Activated CD8-positive, alpha-beta memory T cell treated with anti-CD3 and anti-CD28 coated beads, Interleukin-2, amount 50 U/mL, for 4 hours (primary cell): ENCODE measurements around the gene IL31RA.

Experiments
- DNase-seq: peaks from one replicate; pipeline ENCODE4 v3.0.0-alpha.2; 2020

The IL31RA gene

DNA sequence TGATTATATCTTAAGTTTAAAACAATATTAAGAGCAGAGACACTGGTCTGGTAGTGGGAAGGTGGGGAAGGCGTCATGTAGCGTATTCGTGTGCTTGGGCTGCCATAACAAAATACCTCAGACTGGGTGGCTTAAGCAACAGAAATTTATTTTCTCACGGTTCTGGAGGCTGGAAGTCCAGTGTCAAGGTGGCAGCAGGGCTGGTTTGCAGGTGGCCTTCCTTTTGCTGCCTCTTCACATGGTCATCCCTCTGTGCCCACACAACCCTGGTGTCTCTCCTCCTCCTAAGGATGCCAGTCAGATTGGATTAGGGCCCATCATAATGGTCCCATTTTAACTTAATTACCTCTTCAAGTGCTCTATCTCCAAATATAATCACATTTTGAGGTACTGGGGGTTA lies 9.6 kb downstream of the IL31RA start:
- no peak for DNase-seq

GRCh38 chr5:55864606-55865541 lies 13.7 kb downstream of the IL31RA start:
- DNase-seq = no peak

DNA sequence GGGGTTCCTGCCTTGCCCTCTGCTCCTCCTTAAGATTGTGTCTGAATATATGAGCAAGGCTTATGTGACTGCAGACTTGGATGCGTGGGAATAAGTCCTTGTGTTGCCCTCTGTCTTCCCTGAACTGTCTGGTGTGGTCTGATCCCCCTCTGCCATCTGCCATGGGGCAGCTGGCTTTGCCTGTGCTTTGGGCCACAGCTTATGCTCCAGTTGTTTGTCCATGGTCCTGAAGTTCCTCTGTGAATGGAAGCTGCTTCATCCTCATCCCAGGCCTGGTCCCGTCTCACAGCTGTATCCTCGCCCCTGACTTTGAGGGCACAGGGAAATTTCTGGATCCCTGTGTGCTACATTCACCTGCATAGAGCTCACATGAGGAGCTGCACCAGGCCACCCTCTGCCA lies 14.7 kb downstream of the IL31RA start:
- DNase-seq = no peak

GRCh38 chr5:55866485-55866884 lies 15.3 kb downstream of the IL31RA start:
- DNase-seq = no peak

DNA sequence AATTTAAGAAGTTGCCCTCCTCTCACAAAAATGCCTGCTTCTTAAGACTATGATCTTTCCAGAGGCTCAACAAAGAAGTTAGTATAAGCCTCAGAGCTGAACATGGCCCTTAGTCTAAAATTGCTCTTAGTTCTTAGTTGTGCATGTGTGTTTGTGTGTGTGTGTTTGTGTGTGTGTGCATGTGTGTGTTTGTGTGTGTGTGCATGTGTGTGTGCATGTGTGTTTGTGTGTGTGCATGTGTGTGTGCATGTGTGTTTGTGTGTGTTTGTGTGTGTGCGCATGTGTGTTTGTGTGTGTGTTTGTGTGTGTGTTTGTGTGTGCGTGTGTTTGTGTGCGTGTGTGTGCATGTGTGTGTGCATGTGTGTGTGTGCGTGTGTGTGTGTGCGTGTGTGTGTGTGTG lies 15.8 kb downstream of the IL31RA start:
- no peak for DNase-seq

DNA sequence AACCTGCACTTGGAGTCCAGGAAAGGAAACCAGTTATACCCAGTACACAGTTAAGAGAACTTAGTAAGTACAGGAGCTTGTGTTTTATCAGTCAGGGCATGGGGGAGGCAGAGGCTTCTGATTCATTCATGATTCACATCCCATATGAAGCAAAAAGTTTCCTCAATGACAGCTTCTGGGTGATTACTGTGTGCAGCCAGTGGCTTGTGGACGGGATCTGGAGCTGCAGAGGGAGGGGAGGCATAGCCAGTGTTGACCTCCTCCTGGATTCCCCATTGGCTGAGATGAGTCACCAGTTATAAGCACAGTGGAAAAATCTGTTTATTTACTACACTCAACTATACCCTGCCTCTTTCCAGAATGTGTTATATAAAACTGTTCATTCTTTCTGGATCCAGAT lies 17.7 kb downstream of the IL31RA start:
- DNase-seq = no peak

DNA sequence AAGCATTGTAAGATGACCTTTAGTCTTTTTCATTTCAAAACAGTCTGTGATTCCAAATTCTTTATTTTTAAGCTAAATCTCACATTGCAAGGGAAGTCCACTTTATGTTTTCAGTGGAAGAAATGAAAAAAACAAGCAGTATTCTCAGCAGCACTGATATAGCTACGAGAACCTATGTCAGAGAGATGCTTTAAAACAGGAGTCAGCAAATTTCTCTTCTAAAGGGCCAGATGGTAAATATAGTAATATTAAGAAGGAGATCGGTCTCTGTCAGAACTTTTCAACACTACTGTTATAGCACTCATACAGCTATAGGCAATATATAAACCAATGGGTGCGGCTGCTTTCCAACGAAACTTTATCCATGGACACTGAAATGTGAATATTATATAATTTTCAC lies 18.7 kb downstream of the IL31RA start:
- no peak for DNase-seq

GRCh38 chr5:55873234-55873633 lies 22.1 kb downstream of the IL31RA start:
- DNase-seq = no peak

- DNase-seq = no peak
Measured at GRCh38 chr5:55877655-55878054, 26.5 kb downstream of the IL31RA start.

GRCh38 chr5:55880453-55880852 lies 29.3 kb downstream of the IL31RA start:
- DNase-seq = no peak

DNA sequence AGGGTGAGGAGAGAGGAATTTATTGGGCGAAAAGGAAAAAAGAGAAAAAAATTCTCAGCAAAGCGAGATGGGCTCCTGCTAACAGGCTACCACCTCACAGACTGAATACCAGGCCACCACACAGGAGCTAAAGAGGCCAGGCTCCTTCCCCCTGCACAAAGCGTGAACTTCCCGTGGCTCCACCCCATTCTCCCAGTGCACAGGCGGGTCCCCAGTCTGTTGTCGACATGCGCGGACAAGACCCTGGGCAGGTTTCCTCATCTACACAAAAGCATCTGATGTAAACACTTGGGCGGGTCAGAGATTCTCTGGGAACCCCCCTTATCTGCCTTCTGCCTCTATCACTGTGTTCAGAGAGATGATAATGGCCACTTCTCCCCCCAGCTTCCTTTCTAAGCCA lies 34.2 kb downstream of the IL31RA start:
- DNase-seq = no peak

DNA sequence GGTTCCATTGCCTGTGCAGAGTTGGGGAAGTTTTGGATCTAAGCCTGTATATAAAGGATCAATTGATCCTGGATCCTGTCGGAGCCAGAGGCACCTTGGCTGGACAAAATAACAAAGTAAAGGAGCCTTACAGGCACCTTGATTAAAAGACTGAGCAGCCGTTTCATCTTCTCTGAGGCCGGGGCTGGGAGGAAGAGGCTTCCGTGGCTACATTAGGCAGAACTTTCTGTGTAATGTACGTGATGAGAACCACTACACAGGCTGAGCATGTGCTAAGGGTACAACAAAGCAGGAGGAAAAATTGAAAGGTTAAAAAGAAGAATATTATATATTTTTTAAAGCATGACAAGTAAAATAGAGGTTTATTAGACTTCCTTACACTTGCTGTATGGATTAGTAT lies 37.0 kb downstream of the IL31RA start:
- DNase-seq = no peak

DNA sequence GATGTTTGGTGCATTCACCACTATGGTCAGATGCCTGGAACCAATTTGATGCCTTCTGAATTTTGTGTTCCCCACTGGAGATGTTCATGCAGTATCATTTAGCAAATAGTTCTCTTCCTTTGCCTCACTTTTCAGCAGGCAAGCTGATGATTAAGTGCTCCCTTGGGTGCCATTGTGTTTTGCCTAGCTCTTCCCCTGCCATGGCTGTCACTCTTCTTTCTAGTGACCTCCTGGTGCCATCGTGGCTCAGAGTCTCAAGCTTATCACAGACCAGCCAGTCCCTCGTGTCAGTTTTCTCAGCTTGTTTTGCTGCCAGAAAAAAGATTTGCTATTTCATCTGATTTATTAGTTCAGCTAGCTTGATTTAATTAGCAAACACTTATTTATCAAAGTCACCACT lies 41.3 kb downstream of the IL31RA start:
- DNase-seq = no peak

DNA sequence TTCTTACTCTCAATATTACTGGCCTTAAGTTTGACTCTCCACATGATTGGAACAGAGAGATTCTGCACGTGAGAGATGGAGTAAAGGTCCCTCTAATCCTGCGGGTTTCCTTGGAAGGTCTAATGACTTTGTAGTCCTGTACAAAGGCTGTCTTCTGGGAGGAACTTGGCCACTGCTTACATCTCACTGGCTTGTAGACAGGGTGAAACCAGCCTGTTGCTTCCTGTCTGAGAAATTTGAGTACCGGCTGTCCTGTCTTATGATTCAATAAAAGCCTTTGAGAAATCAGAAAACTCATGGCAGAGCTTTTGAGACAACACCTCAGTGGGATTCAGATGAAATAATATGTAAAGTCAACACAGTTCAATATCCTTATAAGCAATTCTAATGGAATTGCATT lies 43.0 kb downstream of the IL31RA start:
- no peak for DNase-seq

GRCh38 chr5:55895346-55895745 lies 44.2 kb downstream of the IL31RA start:
- DNase-seq = no peak

DNA sequence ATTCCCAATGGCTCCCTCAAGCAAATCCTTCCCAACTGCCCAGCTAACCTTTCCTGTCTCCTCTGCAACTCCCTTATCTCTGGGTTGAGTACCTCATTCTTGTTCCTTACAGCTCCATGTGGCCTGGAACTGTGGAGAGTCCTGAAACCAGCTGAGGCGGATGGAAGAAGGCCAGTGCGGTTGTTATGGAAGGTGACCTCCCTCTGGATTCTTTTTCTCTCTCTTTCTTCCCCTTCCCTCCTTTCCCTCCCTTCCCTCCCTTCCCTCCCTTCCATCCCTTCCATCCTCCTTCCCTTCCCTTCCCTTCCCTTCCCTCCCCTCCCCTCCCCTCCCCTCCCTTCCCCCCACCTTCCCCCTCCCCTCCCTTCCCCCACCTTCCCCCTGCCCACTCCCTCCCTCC lies 45.1 kb downstream of the IL31RA start:
- DNase-seq = no peak

- no peak for DNase-seq
Measured at GRCh38 chr5:55896663-55897062, 45.5 kb downstream of the IL31RA start.

- no peak for DNase-seq
Measured at GRCh38 chr5:55897206-55897894, 46.2 kb downstream of the IL31RA start.

DNA sequence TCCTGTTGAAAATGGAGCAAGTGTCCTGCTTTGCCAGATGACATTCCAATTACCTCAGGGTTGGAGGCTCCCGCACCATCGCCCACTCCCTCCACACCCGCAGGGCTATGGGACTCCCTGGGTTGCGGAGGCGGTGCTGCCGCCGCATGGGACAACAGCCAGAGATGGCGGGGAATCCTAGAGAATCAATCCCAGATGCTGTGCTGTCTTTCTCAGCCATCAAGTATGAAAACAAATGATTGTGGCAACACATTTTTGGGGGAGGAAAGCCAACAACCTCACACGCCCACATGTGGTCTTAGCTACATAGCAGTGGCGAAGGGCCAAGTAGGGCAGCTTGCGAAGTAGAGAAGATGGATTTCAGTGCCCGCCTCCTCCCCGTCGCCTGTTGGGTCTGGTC lies 46.7 kb downstream of the IL31RA start:
- no peak for DNase-seq

DNA sequence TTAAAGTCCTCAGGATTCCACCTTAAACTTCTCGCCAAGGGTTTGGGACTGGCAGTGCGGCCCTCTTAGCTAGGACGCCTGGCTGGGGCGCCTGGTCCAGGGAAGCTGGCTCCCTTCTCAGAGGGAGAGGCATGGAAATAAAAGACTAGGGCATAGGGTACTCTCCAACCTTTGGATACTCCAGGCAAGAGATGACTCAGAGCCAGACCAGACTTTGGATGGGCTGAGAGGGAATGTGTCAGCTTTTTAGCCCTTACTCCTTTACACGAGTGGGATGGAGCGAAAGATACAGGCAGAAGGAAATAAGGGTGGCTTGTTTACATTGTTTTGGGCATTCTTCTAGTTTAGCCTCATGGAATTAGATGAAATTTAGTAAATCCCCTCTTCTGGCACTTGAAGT lies 48.2 kb downstream of the IL31RA start:
- no peak for DNase-seq

DNA sequence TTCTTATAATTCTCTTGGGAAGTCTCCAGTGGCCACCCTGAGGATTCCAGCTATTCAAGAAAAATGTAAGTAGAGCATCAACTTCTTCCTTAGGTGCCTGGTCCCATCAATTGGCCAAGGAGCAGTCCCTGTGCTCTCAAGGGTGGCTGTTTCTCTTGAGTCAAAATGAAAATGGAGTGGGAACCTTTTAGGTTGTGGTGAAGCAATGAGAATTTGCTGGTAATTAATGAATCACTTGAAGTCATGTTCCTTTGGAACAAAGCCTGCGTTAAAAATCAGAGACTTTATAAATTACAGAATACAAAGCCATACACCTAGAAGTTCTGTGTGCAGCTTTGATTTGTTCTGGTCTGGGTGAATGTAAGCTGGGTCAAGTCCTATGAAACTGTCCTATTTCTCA lies 48.9 kb downstream of the IL31RA start:
- DNase-seq = no peak

GRCh38 chr5:55900776-55901175 lies 49.6 kb downstream of the IL31RA start:
- no peak for DNase-seq

DNA sequence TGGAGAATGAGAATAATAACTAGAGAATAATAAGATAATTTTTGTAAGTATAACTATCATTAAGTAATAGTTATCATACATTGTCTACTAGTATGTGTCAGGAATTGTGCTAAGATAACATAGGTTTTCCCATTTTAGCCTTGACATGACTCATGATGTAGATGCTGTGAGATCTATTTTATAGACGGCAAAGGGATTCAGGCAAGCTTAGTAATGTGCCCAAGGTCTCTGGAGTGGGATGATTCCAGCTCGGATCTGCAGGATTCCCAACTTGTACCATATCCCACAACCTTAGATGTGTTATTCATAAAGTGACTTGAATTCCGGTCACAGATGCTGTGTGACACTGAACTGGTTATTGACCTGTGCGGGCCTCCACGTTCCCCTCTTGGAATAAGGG lies 51.5 kb downstream of the IL31RA start:
- no peak for DNase-seq

DNA sequence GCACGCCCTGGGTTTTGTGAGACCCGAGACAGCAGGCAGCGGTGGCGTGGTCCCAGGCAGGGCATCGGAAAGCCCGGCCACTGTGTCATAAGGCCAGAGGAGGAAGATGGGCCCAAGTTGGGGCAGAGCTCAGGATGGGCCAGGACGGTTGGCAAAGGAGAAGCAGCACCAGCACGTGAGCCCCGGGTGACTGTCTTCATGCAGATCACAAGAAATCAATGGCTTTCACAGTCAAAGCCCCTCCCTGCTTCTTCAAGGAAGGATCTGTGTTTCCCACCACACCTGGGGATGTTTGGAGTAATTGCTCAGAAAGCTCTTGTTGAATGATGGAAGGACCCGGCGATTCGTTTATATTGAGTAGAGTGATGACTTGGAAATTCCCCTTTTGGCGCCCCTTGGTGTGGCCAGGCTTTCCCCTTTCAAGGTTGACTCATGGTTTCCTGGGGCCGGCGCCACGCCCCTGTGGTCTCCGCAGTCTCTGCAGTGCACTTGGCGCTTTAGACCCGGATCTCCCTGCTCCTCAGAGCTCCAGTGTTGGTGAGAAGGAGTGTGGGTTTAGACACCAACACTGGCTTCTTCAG lies 52.1 kb downstream of the IL31RA start:
- DNase-seq = peak; percentile 56
